KMS-11 (cell line): ENCODE results near the gene MGAT5B.
"Not testable (repeated sequence)": the region's sequence is repeated elsewhere in the genome, so short reads cannot be mapped to it uniquely, and the experiment has no call there.

Experiments
- H2AFZ ChIP-seq: fragments of 200-600 bp; sonication (generic); 2 replicates; pipeline ENCODE4 v1.6.1; 2016; ENCODE audit warnings: antibody characterized with exemption, mixed run types, low read depth
- H3K27ac ChIP-seq: fragments of 200-600 bp; sonication (generic); 2 replicates; pipeline ENCODE4 v1.6.1; 2016; ENCODE audit warnings: mild to moderate bottlenecking, mixed run types
- H3K27me3 ChIP-seq: fragments of 200-600 bp; sonication (generic); 2 replicates; pipeline ENCODE4 v1.6.1; 2017; ENCODE audit warnings: mild to moderate bottlenecking, low read depth, mixed run types, moderate library complexity; ENCODE audit not compliant: insufficient read depth
- H3K36me3 ChIP-seq: fragments of 200-600 bp; sonication (generic); 2 replicates; pipeline ENCODE4 v1.6.1; 2017; ENCODE audit warnings: mild to moderate bottlenecking, mixed run types; ENCODE audit not compliant: insufficient read depth
- H3K4me1 ChIP-seq: fragments of 200-600 bp; sonication (generic); 2 replicates; pipeline ENCODE4 v1.6.1; 2016; ENCODE audit warnings: mild to moderate bottlenecking, low read depth, mixed run types; ENCODE audit not compliant: poor library complexity, severe bottlenecking
- H3K4me2 ChIP-seq: fragments of 200-600 bp; sonication (generic); 2 replicates; pipeline ENCODE4 v1.7.0; 2016; ENCODE audit warnings: mild to moderate bottlenecking, mixed run types
- H3K4me3 ChIP-seq: fragments of 200-600 bp; sonication (generic); IDR thresholded peaks from 2 replicates; pipeline ENCODE4 v1.6.1; 2017; ENCODE audit warnings: low read depth, low read length, mixed read lengths; ENCODE audit not compliant: insufficient read depth
- H3K79me2 ChIP-seq: fragments of 200-600 bp; sonication (generic); 2 replicates; pipeline ENCODE4 v1.6.1; 2016; ENCODE audit warnings: low read depth, mixed run types; ENCODE audit not compliant: insufficient read depth
- H3K9ac ChIP-seq: fragments of 200-600 bp; sonication (generic); 2 replicates; pipeline ENCODE4 v1.6.1; 2016; ENCODE audit warnings: mild to moderate bottlenecking, mixed run types
- H4K20me1 ChIP-seq: fragments of 200-600 bp; sonication (generic); 2 replicates; pipeline ENCODE4 v1.6.1; 2016; ENCODE audit warnings: mild to moderate bottlenecking, mixed run types; ENCODE audit not compliant: insufficient read depth
- TF ChIP-seq, protein P1 (sequence below): fragments of 200-600 bp; sonication (generic); conservative IDR thresholded peaks from 2 replicates; pipeline ENCODE4 v1.6.1; 2017; ENCODE audit warnings: low read depth, mild to moderate bottlenecking, antibody characterized with exemption, low read length, moderate library complexity, mixed read lengths

The MGAT5B gene

DNA sequence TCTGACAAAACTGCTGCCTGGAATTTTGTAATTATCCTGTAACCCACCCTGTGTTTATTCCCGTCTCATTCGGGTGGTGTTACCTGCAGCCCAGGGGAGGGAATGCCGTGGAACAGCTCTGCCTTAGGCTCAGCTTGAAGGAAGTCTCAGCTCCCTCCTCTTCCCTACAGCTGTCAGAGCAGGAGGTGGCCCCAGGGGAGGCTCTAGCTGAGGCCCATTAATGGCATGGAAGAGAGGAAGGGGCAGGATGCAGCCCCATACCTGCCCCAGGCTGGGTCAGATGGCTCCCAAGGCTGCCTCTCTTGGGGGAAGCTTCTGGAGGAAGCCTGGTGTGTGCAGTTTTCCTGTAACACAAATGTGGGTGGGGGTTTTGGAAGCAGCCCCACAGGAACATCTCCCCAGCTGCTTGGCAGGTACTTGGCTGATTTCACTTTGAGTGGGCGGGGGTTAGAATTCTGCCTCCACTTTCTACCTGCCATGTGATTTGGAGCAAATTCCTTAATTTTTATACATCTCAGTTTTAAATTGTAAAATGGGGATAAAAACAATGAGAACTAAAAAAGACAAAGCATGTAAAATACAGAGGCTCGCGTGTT, 103.9 kb downstream of the MGAT5B start:
- Histone ChIP-seq H3K4me1 (no peaks in the 10 kb centered on the region), H3K27me3 (peaks cover 46% of the 10 kb centered on the region), H3K4me2 (no peak overlapping the region)

DNA sequence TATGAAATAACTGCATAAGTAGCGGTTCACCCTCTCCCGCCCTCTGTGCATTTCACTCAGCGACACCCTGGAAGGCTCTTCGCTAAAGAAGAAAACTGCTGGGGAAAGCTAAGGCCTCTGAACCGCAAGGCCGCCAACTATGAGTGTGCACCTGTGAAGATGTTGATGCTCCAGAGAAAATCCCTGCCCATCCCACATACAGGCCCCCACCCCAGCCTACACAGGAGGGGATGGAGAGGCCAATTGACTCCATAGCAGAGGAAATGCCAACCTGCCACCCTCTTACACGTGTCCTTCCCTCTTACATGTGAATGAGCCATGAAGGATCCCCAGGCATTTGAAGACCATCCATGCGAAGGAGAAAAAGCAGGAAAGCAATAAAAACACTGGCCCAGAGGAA, 104.8 kb downstream of the MGAT5B start:
- Histone ChIP-seq H3K36me3 (no peaks in the 10 kb centered on the region), H3K4me3 (no peak overlapping the region), H3K79me2 (no peaks in the 10 kb centered on the region), H3K4me1 (no peaks in the 10 kb centered on the region), H3K27ac (no peak overlapping the region), H4K20me1 (no peaks in the 10 kb centered on the region), H3K27me3 (peaks cover 37% of the 10 kb centered on the region), H2AFZ (no peak overlapping the region), H3K9ac (no peak overlapping the region), H3K4me2 (no peak overlapping the region)
- TF ChIP-seq, protein P1, sequence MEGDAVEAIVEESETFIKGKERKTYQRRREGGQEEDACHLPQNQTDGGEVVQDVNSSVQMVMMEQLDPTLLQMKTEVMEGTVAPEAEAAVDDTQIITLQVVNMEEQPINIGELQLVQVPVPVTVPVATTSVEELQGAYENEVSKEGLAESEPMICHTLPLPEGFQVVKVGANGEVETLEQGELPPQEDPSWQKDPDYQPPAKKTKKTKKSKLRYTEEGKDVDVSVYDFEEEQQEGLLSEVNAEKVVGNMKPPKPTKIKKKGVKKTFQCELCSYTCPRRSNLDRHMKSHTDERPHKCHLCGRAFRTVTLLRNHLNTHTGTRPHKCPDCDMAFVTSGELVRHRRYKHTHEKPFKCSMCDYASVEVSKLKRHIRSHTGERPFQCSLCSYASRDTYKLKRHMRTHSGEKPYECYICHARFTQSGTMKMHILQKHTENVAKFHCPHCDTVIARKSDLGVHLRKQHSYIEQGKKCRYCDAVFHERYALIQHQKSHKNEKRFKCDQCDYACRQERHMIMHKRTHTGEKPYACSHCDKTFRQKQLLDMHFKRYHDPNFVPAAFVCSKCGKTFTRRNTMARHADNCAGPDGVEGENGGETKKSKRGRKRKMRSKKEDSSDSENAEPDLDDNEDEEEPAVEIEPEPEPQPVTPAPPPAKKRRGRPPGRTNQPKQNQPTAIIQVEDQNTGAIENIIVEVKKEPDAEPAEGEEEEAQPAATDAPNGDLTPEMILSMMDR: no peak

More for the DNA sequence above, 103.9 kb downstream of the MGAT5B start:
- Histone ChIP-seq H3K4me3 (no peak overlapping the region), H2AFZ (no peak overlapping the region), H3K36me3 (no peaks in the 10 kb centered on the region), H3K9ac (no peak overlapping the region), H4K20me1 (no peaks in the 10 kb centered on the region), H3K79me2 (no peaks in the 10 kb centered on the region), H3K27ac (no peak overlapping the region)
- TF ChIP-seq, protein P1: no peak

DNA sequence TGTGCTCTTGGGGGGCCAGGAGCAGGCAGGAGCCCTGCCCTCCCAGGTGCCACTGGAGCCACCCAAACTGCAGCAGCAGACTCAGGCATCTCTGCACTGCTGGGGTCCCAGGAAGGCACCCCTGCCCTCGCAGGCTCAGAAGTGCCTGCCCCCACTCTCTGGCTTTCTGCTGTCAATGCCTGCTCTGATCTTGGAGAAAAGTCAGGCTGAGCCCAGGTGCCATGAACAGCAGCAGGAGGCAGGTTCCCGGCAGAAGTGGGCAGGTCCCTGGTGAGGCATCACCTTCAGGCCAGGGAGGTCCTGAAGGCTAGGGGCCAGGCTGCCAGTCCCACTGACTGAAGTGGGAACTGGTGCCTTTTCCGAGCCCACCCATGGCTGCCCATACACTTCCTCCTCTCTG, 106.5 kb downstream of the MGAT5B start:
- Histone ChIP-seq H3K4me1 (no peaks in the 10 kb centered on the region), H3K4me3 (no peak overlapping the region), H3K4me2 (no peak overlapping the region), H4K20me1 (no peaks in the 10 kb centered on the region), H3K9ac (no peak overlapping the region), H3K79me2 (no peaks in the 10 kb centered on the region), H3K27me3 (peaks cover 23% of the 10 kb centered on the region; the same call in 1 of the 2 replicates), H2AFZ (no peak overlapping the region), H3K27ac (no peak overlapping the region), H3K36me3 (no peaks in the 10 kb centered on the region)
- TF ChIP-seq, protein P1: no peak

DNA sequence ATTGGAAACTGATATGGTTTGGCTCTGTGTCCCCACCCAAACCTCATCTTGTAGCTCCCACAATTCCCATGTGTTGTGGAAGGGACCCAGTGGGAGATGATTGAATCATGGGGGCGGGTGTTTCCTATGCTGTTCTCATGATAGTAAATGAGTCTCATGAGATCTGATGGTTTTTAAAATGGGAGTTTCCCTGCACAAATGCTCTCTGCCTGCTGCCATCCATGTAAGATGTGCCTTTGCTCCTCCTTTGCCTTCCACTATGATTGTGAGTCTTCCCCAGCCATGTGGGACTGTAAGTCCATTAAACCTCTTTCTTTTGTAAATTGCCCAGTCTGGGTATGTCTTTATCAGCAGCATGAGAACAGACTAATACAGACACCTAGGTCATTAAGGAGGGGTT, 109.8 kb downstream of the MGAT5B start:
- not testable (repeated sequence) for H3K36me3 ChIP-seq, H3K27ac ChIP-seq, H2AFZ ChIP-seq, H3K9ac ChIP-seq, H3K27me3 ChIP-seq, H3K4me3 ChIP-seq, H3K79me2 ChIP-seq, H3K4me2 ChIP-seq, H4K20me1 ChIP-seq, H3K4me1 ChIP-seq

DNA sequence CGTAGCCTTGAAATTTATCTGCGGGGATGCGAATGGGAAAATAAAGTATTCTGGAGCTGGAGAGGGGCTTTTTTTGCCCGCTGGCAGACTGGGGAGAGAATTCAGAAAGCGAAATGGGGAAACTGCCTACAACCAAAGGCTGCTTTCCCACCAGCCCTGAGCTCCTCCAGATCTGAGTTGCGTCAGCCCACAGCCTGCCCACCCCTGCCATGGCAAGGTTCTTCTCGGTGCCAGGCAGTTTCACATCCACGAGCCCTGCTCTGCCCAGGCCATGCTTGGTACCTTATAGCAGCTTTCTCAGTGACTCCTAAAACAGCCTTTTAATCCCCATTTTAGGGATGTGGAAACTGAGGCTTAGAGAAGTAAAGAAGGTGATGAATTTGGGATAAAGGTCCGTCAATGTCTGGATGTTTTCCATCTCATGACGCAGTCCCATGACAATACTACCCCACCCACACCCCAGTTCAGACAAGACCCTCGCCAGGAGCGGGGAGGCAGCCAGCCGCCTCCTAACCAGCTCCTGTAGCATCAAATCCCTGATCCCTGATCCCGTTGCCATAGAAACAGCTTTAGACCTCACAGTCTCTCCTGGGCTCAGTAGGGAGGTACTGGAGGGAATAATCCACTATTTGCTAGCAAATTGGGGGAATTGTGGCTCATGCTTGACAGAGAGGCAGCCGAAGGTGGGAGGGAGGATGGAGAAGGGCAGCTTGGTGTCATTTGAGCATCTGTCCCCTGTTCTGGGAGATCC, 113.5 kb downstream of the MGAT5B start:
- Histone ChIP-seq H4K20me1 (no peaks in the 10 kb centered on the region), H3K27ac (no peak overlapping the region), H2AFZ (no peak overlapping the region), H3K9ac (no peak overlapping the region), H3K4me3 (no peak overlapping the region), H3K27me3 (peaks cover 2% of the 10 kb centered on the region; the same call in 1 of the 2 replicates), H3K4me2 (no peak overlapping the region), H3K4me1 (no peaks in the 10 kb centered on the region), H3K36me3 (no peaks in the 10 kb centered on the region), H3K79me2 (no peaks in the 10 kb centered on the region)
- TF ChIP-seq, protein P1: no peak
